Vagina (tissue), 2 donors: ENCODE measurements around the gene KDM8. TPM values are rescaled to one million over a fixed set of nuclear protein-coding genes. Genes with fewer than 3 reads are reported as not detected.

Source experiments
- DNase-seq, 2 donors: peaks; one replicate each; pipeline ENCODE4 v3.0.0-alpha.2; 2017; ENCODE audit errors: extremely low spot score in 2 of 2
- H3K27ac ChIP-seq: fragments of 200-600 bp; sonication (generic); one replicate; pipeline ENCODE4 v1.5.1; 2019
- H3K27me3 ChIP-seq: fragments of 200-600 bp; sonication (generic); one replicate; pipeline ENCODE4 v1.5.1; 2019
- H3K36me3 ChIP-seq, 2 donors: fragments of 200-600 bp; sonication (generic); one replicate each; pipeline ENCODE4 v1.5.1; 2017 to 2019
- H3K4me1 ChIP-seq: fragments of 200-600 bp; sonication (generic); one replicate; pipeline ENCODE4 v1.5.1; 2019
- H3K4me3 ChIP-seq, 2 donors: fragments of 200-600 bp; sonication (generic); 1 replicate in 1 of 2; 2 replicates in 1 of 2; pipeline ENCODE4 v1.5.1; 2016 to 2019
- H3K9me3 ChIP-seq: fragments of 200-600 bp; sonication (generic); one replicate; pipeline ENCODE4 v1.5.1; 2019
- POLR2A ChIP-seq, 2 donors: fragments of 450-650 bp; IDR thresholded peaks; one replicate each; pipeline ENCODE4 v1.6.1; 2017; ENCODE audit warnings: antibody characterized with exemption in 2 of 2, mild to moderate bottlenecking in 2 of 2, moderate library complexity in 2 of 2
- POLR2AphosphoS5 ChIP-seq, 2 donors: sonication (generic); formaldehyde crosslinking; IDR thresholded peaks; one replicate each; pipeline ENCODE4 v1.9.0; 2017; ENCODE audit warnings: antibody characterized with exemption in 2 of 2, mild to moderate bottlenecking in 2 of 2, low read depth in 1 of 2; ENCODE audit not compliant: insufficient read depth in 1 of 2
- intact Hi-C: fragments of 100-400 bp; cut with DNase I; formaldehyde crosslinking; loops from one replicate; pipeline ENCODE4 v1.15.1; 2023
- total RNA-seq: library from RNA; depleted of rRNA; stranded (reverse); fragments of >200 nt; gene quantifications from one replicate; pipeline ENCODE4 v1.2.3, GENCODE V29; 2016
- TF ChIP-seq, protein P1 (sequence below), 3 experiments: fragments of 450-650 bp in 2 of 3; fragments of 200-600 bp in 1 of 3; sonication (generic) in 1 of 3; IDR thresholded peaks; one replicate each; pipeline ENCODE4 v1.5.1; 2017 to 2019; ENCODE audit warnings: antibody characterized with exemption in 3 of 3, mild to moderate bottlenecking in 2 of 3, moderate library complexity in 2 of 3

KDM8 gene
- total RNA-seq, 1 donor from 2014 or later, result 1.5 TPM

DNA sequence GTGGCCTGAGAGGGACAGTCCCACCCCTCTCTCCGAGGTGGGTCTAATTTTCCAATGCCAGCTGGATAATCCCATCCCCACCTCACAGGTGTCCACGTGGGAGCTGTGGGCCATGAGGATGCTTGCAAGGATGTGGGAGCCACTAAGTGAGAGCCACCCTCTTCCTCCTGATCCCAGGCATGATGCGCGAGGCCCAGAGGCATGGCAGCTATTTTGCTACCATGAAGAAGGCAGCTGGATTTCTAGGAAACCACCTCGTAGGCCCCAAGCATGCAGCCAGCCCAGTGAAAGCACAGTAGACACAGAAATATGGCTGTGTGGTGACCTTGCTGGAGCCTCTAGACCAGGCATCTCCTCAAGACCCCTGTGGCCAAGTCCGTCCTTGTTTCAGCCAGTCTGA is 20.4 kb downstream of the KDM8 start:
- peaks cover 17% of the 10 kb centered on the region for H3K4me1 ChIP-seq
- intact Hi-C loops, result no loop called here
- TF ChIP-seq POLR2A (IDR thresholded peaks at IDR 0.05), result no peak
- no peak for TF ChIP-seq POLR2AphosphoS5 (IDR thresholded peaks at IDR 0.05; ENCODE audit: insufficient read depth in 1 of 2, low read depth in 1 of 2)
- TF ChIP-seq, protein P1, sequence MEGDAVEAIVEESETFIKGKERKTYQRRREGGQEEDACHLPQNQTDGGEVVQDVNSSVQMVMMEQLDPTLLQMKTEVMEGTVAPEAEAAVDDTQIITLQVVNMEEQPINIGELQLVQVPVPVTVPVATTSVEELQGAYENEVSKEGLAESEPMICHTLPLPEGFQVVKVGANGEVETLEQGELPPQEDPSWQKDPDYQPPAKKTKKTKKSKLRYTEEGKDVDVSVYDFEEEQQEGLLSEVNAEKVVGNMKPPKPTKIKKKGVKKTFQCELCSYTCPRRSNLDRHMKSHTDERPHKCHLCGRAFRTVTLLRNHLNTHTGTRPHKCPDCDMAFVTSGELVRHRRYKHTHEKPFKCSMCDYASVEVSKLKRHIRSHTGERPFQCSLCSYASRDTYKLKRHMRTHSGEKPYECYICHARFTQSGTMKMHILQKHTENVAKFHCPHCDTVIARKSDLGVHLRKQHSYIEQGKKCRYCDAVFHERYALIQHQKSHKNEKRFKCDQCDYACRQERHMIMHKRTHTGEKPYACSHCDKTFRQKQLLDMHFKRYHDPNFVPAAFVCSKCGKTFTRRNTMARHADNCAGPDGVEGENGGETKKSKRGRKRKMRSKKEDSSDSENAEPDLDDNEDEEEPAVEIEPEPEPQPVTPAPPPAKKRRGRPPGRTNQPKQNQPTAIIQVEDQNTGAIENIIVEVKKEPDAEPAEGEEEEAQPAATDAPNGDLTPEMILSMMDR (IDR thresholded peaks at IDR 0.05), result no peak
- H3K9me3 ChIP-seq, result no peaks in the 10 kb centered on the region
- no peaks in the 10 kb centered on the region for H3K27me3 ChIP-seq
- DNase-seq, result no peak
- peaks cover 0 to 4% of the 10 kb centered on the region in 2 donors for H3K36me3 ChIP-seq
- no peak overlapping the region for H3K4me3 ChIP-seq
- H3K27ac ChIP-seq, result no peak overlapping the region

DNA sequence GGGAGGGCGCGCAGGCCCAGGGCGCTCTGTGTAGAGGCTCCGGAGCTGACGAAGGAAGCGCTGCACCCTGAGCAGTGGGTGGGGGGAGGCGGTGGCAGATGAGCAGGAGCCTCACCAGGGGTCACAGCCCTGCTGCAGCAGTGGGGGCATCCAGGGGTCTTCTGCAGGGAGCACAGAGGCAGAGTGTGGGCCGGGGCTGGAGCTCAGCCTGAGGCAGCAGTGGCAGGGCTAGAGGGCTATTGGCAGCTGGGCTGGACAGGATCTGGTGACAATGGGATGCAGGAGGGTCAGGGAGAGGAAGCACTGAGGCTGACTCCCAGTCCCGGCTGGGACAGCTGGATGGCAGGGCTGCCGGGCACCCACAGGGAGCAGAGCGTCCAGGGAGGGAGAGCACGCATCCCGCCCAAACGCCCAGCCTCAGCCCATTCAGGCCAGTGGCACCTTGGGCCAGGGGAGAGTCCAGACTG is 21.0 kb downstream of the KDM8 start:
- no peak for DNase-seq
- peaks cover 17% of the 10 kb centered on the region for H3K4me1 ChIP-seq
- H3K9me3 ChIP-seq, result no peaks in the 10 kb centered on the region
- H3K4me3 ChIP-seq, result no peak overlapping the region
- intact Hi-C loops, result no loop called here
- H3K27ac ChIP-seq, result no peak overlapping the region
- no peaks in the 10 kb centered on the region for H3K27me3 ChIP-seq
- peaks cover 0 to under 1% of the 10 kb centered on the region in 2 donors for H3K36me3 ChIP-seq
- TF ChIP-seq POLR2AphosphoS5 (IDR thresholded peaks at IDR 0.05; ENCODE audit: insufficient read depth in 1 of 2, low read depth in 1 of 2), result no peak
- TF ChIP-seq POLR2A (IDR thresholded peaks at IDR 0.05), result no peak
- TF ChIP-seq, protein P1 (IDR thresholded peaks at IDR 0.05), result no peak

- intact Hi-C loops, result no loop called here
These were observed 21.5 kb downstream of the KDM8 start for GRCh38 chr16:27224741-27225300.

GRCh38 chr16:27225536-27226360 is 22.4 kb downstream of the KDM8 start:
- Histone ChIP-seq H3K27ac (no peak overlapping the region), H3K4me1 (peaks cover 17% of the 10 kb centered on the region), H3K36me3 (peaks cover 0 to 5% of the 10 kb centered on the region in 2 donors), H3K27me3 (no peaks in the 10 kb centered on the region), H3K4me3 (no peak overlapping the region), H3K9me3 (no peaks in the 10 kb centered on the region)
- intact Hi-C loops, result no loop called here
- no peak for DNase-seq
- TF ChIP-seq POLR2AphosphoS5 (IDR thresholded peaks at IDR 0.05; ENCODE audit: insufficient read depth in 1 of 2, low read depth in 1 of 2), result no peak
- TF ChIP-seq POLR2A (IDR thresholded peaks at IDR 0.05), result no peak
- TF ChIP-seq, protein P1 (IDR thresholded peaks at IDR 0.05), result no peak

More at GRCh38 chr16:27224741-27225300, 21.5 kb downstream of the KDM8 start:
- Histone ChIP-seq H3K27ac (no peak overlapping the region), H3K27me3 (no peaks in the 10 kb centered on the region), H3K9me3 (no peaks in the 10 kb centered on the region), H3K4me1 (peaks cover 17% of the 10 kb centered on the region), H3K36me3 (no peaks in the 10 kb centered on the region), H3K4me3 (no peak overlapping the region)
- no peak for DNase-seq
- TF ChIP-seq, protein P1 (IDR thresholded peaks at IDR 0.05), result no peak
- no peak for TF ChIP-seq POLR2AphosphoS5 (IDR thresholded peaks at IDR 0.05; ENCODE audit: insufficient read depth in 1 of 2, low read depth in 1 of 2)

GRCh38 chr16:27226476-27226875 is 23.1 kb downstream of the KDM8 start:
- peaks cover 17% of the 10 kb centered on the region for H3K4me1 ChIP-seq
- H3K27me3 ChIP-seq, result no peaks in the 10 kb centered on the region
- no peaks in the 10 kb centered on the region for H3K9me3 ChIP-seq
- no peak overlapping the region for H3K27ac ChIP-seq
- no peak overlapping the region for H3K4me3 ChIP-seq
- intact Hi-C loops, result no loop called here
- TF ChIP-seq POLR2A (IDR thresholded peaks at IDR 0.05) (no peak), POLR2AphosphoS5 (IDR thresholded peaks at IDR 0.05; ENCODE audit: insufficient read depth in 1 of 2, low read depth in 1 of 2) (no peak)
- TF ChIP-seq, protein P1 (IDR thresholded peaks at IDR 0.05), result no peak
- H3K36me3 ChIP-seq, result peaks cover 0 to 7% of the 10 kb centered on the region in 2 donors
- DNase-seq, result no peak
